ENCODE measurements around the gene CBLC. TPM values are rescaled to one million over a fixed set of nuclear protein-coding genes. Genes with fewer than 3 reads are reported as not detected.

The CBLC gene
- polyA plus RNA-seq, 1 experiment = not detected

- ChIA-PET CTCF (interaction anchor here (1.1 kb wide), 1 partner anchor 25 kb away, joined by 3 read pairs; no protein-coding TSS in a partner anchor), POLR2A (no interaction called here)
- Histone ChIP-seq H3K27me3 (ENCODE audit: control insufficient read depth, insufficient read depth, low read length) (peaks cover 5% of the 10 kb centered on the region; the same call in 1 of the 2 replicates), H3K36me3 (ENCODE audit: control insufficient read depth, insufficient read depth, low read length) (peaks cover 2% of the 10 kb centered on the region; the same call in 1 of the 2 replicates), H3K4me3 (ENCODE audit: low read depth, low read length) (no peak overlapping the region)
- no peak for DNase-seq (ENCODE audit: low read depth)
- TF ChIP-seq CTCF (IDR thresholded peaks at IDR 0.05; ENCODE audit: insufficient read depth, low read depth, low read length) = no peak
Observed at GRCh38 chr19:44819246-44819832, 41.6 kb downstream of the CBLC start.

- no peak for TF ChIP-seq CTCF (IDR thresholded peaks at IDR 0.05; ENCODE audit: insufficient read depth, low read depth, low read length)
- ChIA-PET POLR2A (no interaction called here), CTCF (interaction anchor here (0.8 to 1.2 kb wide), 3 partner anchors 13 to 37 kb away, joined by 3 to 8 read pairs (median 3); no protein-coding TSS in a partner anchor)
- no peak overlapping the region for H3K4me3 ChIP-seq (ENCODE audit: low read depth, low read length)
- DNase-seq (ENCODE audit: low read depth) = no peak
- no peaks in the 10 kb centered on the region for H3K36me3 ChIP-seq (ENCODE audit: control insufficient read depth, insufficient read depth, low read length)
- peaks cover 5% of the 10 kb centered on the region; the same call in 1 of the 2 replicates for H3K27me3 ChIP-seq (ENCODE audit: control insufficient read depth, insufficient read depth, low read length)
Observed at GRCh38 chr19:44820648-44821609, 43.2 kb downstream of the CBLC start.

- ChIA-PET CTCF (interaction anchor here (0.6 to 1.4 kb wide), 4 partner anchors 15 to 98 kb away, joined by 3 to 8 read pairs (median 4); no protein-coding TSS in a partner anchor), POLR2A (no interaction called here)
- peaks cover 7% of the 10 kb centered on the region; the same call in 1 of the 2 replicates for H3K27me3 ChIP-seq (ENCODE audit: control insufficient read depth, insufficient read depth, low read length)
- H3K36me3 ChIP-seq (ENCODE audit: control insufficient read depth, insufficient read depth, low read length) = no peaks in the 10 kb centered on the region
- H3K4me3 ChIP-seq (ENCODE audit: low read depth, low read length) = no peak overlapping the region
- no peak for DNase-seq (ENCODE audit: low read depth)
- TF ChIP-seq CTCF (IDR thresholded peaks at IDR 0.05; ENCODE audit: insufficient read depth, low read depth, low read length) = no peak
Observed at GRCh38 chr19:44822177-44822576, 44.5 kb downstream of the CBLC start.

- TF ChIP-seq CTCF (IDR thresholded peaks at IDR 0.05; ENCODE audit: insufficient read depth, low read depth, low read length) = no peak
- H3K36me3 ChIP-seq (ENCODE audit: control insufficient read depth, insufficient read depth, low read length) = no peaks in the 10 kb centered on the region
- H3K4me3 ChIP-seq (ENCODE audit: low read depth, low read length) = no peak overlapping the region
- POLR2A ChIA-PET = no interaction called here
- CTCF ChIA-PET = interaction anchor here (0.6 to 1.9 kb wide), 6 partner anchors 13 to 99 kb away, joined by 3 to 6 read pairs (median 4); partner anchors contain the start of gene BCAM
- DNase-seq (ENCODE audit: low read depth) = no peak
- H3K27me3 ChIP-seq (ENCODE audit: control insufficient read depth, insufficient read depth, low read length) = peaks cover 7% of the 10 kb centered on the region; the same call in 1 of the 2 replicates
Observed at GRCh38 chr19:44822670-44823372, 45.1 kb downstream of the CBLC start.
